Fibroblast of pulmonary artery (primary cell): Measurements from ENCODE around the gene CNIH1.

Source experiments
- DNase-seq: peaks from one replicate; pipeline ENCODE4 v3.0.0-alpha.2; 2010; ENCODE audit warnings: low read depth
- H3K4me3 ChIP-seq: replicated peaks from 2 replicates; pipeline ENCODE4 v1.5.1; 2011; ENCODE audit warnings: low read depth, mild to moderate bottlenecking, control low read depth, low read length, moderate library complexity
- TF ChIP-seq, protein P1 (sequence below): IDR thresholded peaks from 2 replicates; pipeline ENCODE4 v1.5.1; 2011; ENCODE audit warnings: mild to moderate bottlenecking, control low read depth, low read length, inconsistent platforms; ENCODE audit errors: missing control alignments

The CNIH1 gene

DNA sequence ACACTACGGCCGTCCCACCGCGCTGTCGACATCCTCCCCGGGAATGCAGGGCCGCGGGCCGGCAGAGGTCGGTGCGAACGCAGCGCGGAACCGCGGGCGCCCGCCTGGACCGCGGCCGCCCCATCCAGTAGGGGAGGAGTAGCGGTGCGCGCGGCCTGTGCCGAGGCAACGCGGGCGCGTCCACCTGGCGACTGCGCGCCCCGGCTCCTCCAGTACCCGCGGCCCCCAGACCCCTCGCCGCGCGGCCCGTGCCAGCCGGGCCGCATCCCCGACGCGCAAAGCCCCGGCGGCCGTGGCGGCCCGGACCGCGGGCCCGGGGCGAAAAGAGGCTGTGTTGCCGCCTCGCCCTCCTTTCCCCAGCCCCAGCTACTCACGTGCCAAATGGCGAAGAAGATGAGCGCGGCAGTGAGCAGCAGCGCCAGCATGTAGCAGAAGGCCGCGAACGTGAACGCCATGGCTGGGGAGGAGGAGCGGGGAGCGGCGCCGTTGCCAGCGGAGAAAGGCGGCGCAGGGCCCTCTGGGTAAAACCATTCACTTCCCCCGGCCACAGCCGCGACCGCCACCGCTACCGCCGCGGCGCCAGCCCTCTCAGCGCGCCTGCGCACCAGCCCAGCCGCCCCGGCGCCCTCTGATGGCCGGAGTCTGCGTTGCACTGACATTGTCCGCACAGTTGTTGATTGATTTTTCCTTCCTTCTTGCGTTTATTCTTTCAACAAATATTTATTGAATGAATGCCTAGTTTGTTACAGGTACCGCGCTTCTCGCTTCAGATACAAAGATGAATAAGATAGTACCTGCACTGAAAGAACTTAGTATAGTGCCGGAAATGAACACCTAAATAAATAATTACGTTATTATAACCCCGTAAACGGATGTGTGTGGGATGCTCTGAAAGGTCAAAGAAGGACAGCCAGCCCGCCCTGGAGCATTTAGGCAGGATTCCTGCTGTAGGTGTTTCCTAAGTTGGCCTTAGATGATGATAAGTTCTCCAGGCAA lies at the start of gene CNIH1:
TSS of gene CNIH1 (minus strand) at position 502 of the 996 bp plus-strand sequence. CDS start at position 455, 47 bp downstream.
- DNase-seq: peak; percentile 92
- peak within 1 kb of the TSS; percentile 87 for H3K4me3 ChIP-seq
- TF ChIP-seq, protein P1, sequence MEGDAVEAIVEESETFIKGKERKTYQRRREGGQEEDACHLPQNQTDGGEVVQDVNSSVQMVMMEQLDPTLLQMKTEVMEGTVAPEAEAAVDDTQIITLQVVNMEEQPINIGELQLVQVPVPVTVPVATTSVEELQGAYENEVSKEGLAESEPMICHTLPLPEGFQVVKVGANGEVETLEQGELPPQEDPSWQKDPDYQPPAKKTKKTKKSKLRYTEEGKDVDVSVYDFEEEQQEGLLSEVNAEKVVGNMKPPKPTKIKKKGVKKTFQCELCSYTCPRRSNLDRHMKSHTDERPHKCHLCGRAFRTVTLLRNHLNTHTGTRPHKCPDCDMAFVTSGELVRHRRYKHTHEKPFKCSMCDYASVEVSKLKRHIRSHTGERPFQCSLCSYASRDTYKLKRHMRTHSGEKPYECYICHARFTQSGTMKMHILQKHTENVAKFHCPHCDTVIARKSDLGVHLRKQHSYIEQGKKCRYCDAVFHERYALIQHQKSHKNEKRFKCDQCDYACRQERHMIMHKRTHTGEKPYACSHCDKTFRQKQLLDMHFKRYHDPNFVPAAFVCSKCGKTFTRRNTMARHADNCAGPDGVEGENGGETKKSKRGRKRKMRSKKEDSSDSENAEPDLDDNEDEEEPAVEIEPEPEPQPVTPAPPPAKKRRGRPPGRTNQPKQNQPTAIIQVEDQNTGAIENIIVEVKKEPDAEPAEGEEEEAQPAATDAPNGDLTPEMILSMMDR: peak; percentile 69

DNA sequence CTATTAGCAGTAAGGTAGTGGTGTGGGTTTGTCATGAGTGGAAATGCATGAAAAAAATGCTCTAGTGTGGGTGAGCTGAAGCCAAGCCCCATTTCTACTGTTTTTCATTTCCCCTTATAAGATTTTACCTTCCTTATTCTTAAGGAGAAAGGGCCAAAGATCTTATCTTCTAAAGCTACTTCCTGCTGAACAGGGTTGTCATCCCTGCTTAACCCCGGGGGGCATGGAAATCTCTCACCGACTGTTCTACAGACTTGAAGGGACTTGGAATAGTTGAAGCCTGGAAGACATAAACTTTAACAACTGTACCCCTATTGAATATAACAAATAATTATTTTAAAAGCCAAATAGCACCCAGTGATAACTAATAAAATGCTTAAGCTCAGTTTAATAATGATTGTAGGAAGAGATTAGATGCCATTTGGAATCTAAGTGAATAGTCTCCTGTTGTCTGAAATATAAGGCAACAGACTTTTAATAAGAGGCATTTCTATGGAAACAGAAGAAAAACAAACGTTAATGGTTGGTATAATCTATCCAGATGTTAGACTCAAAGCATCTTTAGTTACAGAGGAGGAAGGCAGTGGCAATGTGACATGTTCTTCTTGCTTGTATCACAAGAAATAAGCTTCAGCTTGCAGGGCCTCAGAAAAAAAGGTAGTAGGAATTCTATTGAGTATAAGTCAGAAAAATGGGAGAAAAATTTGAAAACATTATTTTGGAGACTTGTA lies 49.4 kb upstream of the CNIH1 start:
- TF ChIP-seq, protein P1: no peak
- DNase-seq: no peak
- H3K4me3 ChIP-seq: no peak overlapping the region

DNA sequence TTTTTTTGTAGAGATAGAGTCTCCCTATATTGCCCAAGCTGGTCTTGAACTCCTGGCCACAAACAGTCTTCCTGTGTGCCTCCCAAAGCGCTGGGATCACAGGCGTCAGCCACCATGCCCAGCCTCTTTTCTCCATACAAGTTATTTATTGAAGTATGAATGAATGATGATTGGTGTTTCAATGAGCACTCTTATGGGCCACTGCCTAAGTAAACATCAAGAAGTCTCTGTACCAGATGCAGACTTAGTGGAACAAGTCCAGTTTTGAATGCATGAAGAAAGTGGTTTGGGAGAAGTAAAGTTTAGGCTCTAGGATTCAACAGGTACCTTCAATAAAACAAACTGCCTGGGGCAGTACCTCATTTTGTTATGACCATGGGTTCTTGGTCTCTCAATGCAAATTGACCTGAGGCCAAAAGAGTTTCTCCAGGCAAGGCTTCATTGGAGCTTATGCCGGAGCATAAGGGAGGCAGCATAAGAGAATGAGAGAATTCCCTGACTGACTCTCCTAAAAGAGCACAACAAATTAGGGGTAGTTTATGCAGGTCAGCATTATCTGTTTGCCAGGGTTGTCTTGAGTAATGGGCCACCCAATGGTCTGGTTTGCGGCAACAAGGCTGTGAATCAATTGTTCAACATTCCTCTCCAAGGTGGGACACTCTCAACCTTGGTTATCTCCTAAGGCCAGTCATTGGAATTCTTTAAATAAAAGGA lies 48.7 kb upstream of the CNIH1 start:
- TF ChIP-seq, protein P1: no peak
- DNase-seq: no peak
- H3K4me3 ChIP-seq: no peak overlapping the region

DNA sequence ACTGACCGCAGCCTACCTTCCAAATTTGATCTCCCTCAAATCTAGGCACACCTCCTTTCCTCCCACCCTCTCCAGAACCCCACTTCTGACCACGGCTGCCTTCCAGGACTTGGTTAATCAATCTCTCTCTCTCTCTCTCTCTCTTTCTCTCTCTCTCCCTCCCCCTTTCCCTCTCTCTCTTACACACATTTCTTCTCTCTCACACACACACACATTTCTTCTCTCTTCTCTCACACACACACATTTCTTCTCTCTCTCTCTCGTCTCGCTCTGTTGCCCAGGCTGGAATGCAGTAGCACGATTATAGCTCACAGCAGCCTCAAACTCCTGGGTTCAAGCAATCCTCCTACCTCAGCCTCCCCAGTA lies 48.1 kb upstream of the CNIH1 start:
- TF ChIP-seq, protein P1: no peak
- H3K4me3 ChIP-seq: peak overlapping the region; percentile 90
- no peak for DNase-seq

DNA sequence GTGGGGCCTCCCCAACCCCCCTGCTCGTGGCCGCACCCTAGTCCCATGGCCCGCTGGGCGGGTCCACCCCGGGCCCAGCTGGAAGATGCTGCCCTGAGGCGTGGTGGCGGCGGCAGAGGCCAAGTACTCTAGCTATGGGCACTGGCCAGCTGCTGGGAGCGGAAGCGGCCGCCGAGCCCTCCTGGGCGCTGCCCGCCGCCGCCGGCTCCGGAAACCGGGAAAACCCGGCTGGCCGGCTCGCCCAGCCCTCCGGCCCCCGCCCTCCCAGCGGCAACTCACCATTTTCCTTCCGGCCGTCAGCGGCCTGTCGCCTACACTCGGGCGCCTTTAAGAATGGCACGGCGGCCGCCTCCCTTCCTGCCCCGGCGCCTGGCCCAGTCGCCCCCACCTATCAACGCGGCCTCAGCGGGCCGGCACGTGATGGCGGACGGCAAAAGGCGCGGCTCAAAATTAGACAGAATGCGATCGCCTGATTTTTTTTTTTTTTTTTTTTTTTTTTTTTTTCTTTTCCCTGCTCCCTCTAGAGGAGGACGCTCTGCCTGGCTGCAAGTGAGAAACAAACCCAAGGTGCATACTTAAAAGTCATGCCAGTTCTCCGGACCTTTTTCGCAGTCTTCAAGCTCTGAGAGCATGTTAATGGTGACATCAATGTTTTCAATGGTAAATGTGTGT lies 47.6 kb upstream of the CNIH1 start, which contains the start of gene GMFB:
TSS of gene GMFB (minus strand) at position 335 of the 672 bp plus-strand sequence. CDS start at position 282, 53 bp downstream.
- H3K4me3 ChIP-seq: peak within 1 kb of the TSS; percentile 90
- TF ChIP-seq, protein P1: peak; percentile 60
- DNase-seq: peak; percentile 96

DNA sequence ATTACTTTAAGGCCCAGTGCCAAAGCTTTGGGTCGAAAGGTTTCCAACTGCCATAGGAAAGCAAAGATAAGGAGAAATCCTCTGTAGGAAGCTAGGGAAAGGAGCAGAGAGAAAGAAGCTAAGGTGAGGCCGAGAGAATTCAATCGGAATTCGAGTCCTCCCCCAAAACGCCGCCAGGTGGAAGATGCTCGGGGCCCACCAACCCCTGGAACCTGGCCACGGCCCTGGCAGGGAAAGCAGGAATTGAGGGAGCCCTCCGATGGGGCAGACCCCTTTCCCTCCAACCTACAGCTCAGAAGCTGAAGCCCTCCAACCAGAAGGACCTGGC lies 47.1 kb upstream of the CNIH1 start:
- H3K4me3 ChIP-seq: peak overlapping the region; percentile 90
- TF ChIP-seq, protein P1: peak; percentile 5
- no peak for DNase-seq
